Measurements from ENCODE around the gene LBP. TPM values are rescaled to one million over a fixed set of nuclear protein-coding genes. Genes with fewer than 3 reads are reported as not detected.
"Not testable (repeated sequence)": the region's sequence is repeated elsewhere in the genome, so short reads cannot be mapped to it uniquely, and the experiment has no call there.

Gene LBP
- total and polyA plus RNA-seq, 2 experiments from 2014 or later = not detected

- Histone ChIP-seq H3K36me3 (no peaks in the 10 kb centered on the region), H3K4me1 (ENCODE audit: low read depth) (peaks cover 4% of the 10 kb centered on the region), H3K4me3 (no peak overlapping the region), H3K9me3 (ENCODE audit: low read depth) (no peaks in the 10 kb centered on the region), H3K27me3 (no peaks in the 10 kb centered on the region), H3K27ac (no peak overlapping the region)
- TF ChIP-seq, protein P1, sequence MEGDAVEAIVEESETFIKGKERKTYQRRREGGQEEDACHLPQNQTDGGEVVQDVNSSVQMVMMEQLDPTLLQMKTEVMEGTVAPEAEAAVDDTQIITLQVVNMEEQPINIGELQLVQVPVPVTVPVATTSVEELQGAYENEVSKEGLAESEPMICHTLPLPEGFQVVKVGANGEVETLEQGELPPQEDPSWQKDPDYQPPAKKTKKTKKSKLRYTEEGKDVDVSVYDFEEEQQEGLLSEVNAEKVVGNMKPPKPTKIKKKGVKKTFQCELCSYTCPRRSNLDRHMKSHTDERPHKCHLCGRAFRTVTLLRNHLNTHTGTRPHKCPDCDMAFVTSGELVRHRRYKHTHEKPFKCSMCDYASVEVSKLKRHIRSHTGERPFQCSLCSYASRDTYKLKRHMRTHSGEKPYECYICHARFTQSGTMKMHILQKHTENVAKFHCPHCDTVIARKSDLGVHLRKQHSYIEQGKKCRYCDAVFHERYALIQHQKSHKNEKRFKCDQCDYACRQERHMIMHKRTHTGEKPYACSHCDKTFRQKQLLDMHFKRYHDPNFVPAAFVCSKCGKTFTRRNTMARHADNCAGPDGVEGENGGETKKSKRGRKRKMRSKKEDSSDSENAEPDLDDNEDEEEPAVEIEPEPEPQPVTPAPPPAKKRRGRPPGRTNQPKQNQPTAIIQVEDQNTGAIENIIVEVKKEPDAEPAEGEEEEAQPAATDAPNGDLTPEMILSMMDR (IDR thresholded peaks at IDR 0.05; ENCODE audit: low read depth, low read length) = peak; percentile 52
- DNase-seq (ENCODE audit: low read depth in 1 of 2, low spot score in 1 of 2) = peak; percentile 22 to 30
Measured at GRCh38 chr20:38337561-38338140, 8.6 kb upstream of the LBP start.

GRCh38 chr20:38338849-38339520 lies 7.3 kb upstream of the LBP start:
- H3K27ac ChIP-seq = no peak overlapping the region
- H3K4me1 ChIP-seq (ENCODE audit: low read depth) = peaks cover 4% of the 10 kb centered on the region
- H3K9me3 ChIP-seq (ENCODE audit: low read depth) = no peaks in the 10 kb centered on the region
- peak; percentile 53 to 60 for DNase-seq (ENCODE audit: low read depth in 1 of 2, low spot score in 1 of 2)
- no peaks in the 10 kb centered on the region for H3K36me3 ChIP-seq
- no peak overlapping the region for H3K4me3 ChIP-seq
- H3K27me3 ChIP-seq = no peaks in the 10 kb centered on the region
- TF ChIP-seq, protein P1 (IDR thresholded peaks at IDR 0.05; ENCODE audit: low read depth, low read length) = peak; percentile 35

- not testable (repeated sequence) for H3K36me3 ChIP-seq; DNase-seq (ENCODE audit: low read depth in 1 of 2, low spot score in 1 of 2); H3K27me3 ChIP-seq; H3K4me3 ChIP-seq; H3K27ac ChIP-seq; H3K9me3 ChIP-seq (ENCODE audit: low read depth); H3K4me1 ChIP-seq (ENCODE audit: low read depth)
Measured at GRCh38 chr20:38339521-38339896, 6.8 kb upstream of the LBP start.

DNA sequence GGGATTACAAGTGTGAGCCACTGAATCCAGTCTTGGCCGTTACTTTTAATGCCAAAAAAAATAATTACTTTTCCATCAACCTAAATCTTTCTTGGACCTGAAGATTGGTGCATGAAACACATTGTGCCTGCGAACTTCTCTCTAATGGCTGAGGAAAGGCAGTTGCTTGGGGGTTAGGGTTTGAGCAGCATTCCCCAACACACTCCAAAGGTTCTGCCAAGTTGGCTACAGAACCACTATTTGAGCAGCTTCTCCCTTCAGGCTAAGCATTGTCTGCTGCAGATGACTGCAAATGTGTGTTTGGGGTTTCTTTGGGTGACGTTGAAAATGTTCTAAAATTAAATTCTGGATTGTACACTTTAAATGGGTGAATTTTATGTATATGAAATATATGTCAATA lies 6.3 kb upstream of the LBP start:
- H3K4me3 ChIP-seq = no peak overlapping the region
- H3K36me3 ChIP-seq = no peaks in the 10 kb centered on the region
- no peaks in the 10 kb centered on the region for H3K27me3 ChIP-seq
- no peaks in the 10 kb centered on the region for H3K9me3 ChIP-seq (ENCODE audit: low read depth)
- H3K4me1 ChIP-seq (ENCODE audit: low read depth) = peaks cover 4% of the 10 kb centered on the region
- DNase-seq (ENCODE audit: low read depth in 1 of 2, low spot score in 1 of 2) = no peak
- no peak overlapping the region for H3K27ac ChIP-seq
- TF ChIP-seq, protein P1 (IDR thresholded peaks at IDR 0.05; ENCODE audit: low read depth, low read length) = no peak

DNA sequence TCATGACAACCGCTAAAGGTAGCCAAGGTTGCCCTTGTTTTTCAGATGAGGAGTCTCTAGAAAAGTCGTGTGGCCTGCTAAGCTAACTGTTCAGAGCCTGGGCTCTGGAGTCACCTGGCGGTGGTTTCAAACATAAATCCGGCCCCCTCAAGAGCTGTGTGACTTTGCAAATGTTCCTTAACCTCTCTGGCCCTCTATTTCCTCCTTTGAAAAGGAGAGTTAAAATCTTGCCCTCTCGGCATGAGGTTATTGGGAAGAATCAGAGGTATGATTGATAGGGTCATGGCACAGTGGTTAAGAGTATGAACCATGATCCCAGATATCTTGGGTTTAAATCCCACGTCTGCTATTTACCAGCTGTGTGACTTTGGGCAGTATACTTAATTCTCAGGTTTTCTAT lies 5.6 kb upstream of the LBP start:
- H3K36me3 ChIP-seq = no peaks in the 10 kb centered on the region
- peaks cover 4% of the 10 kb centered on the region for H3K4me1 ChIP-seq (ENCODE audit: low read depth)
- no peaks in the 10 kb centered on the region for H3K9me3 ChIP-seq (ENCODE audit: low read depth)
- H3K4me3 ChIP-seq = no peak overlapping the region
- TF ChIP-seq, protein P1 (IDR thresholded peaks at IDR 0.05; ENCODE audit: low read depth, low read length) = no peak
- no peak for DNase-seq (ENCODE audit: low read depth in 1 of 2, low spot score in 1 of 2)
- no peak overlapping the region for H3K27ac ChIP-seq
- H3K27me3 ChIP-seq = no peaks in the 10 kb centered on the region

GRCh38 chr20:38342216-38342615 lies 4.1 kb upstream of the LBP start:
- Histone ChIP-seq H3K27me3 (no peaks in the 10 kb centered on the region), H3K4me3 (no peak overlapping the region), H3K9me3 (ENCODE audit: low read depth) (no peaks in the 10 kb centered on the region), H3K36me3 (no peaks in the 10 kb centered on the region), H3K27ac (no peak overlapping the region), H3K4me1 (ENCODE audit: low read depth) (peaks cover 4% of the 10 kb centered on the region)
- TF ChIP-seq, protein P1 (IDR thresholded peaks at IDR 0.05; ENCODE audit: low read depth, low read length) = no peak
- no peak for DNase-seq (ENCODE audit: low read depth in 1 of 2, low spot score in 1 of 2)

All from cardiac muscle cell (in vitro differentiated cells and primary cell).